ENCODE data around the gene ENAM. TPM values are rescaled to one million over a fixed set of nuclear protein-coding genes. Genes with fewer than 3 reads are reported as not detected.

ENAM gene
- total and polyA plus RNA-seq, 2 of the 8 experiments (the other 6 are each of a cell fraction or from before 2014, with no cell fraction given): not detected

GRCh38 chr4:70627620-70628019 is 924 bp upstream of the ENAM start:
- POLR2A ChIA-PET (ENCODE audit: partially characterized antibody): no interaction called here
- FAIRE-seq: no peak
- no peak overlapping the region for H2AFZ ChIP-seq (ENCODE audit: low read length)

More at GRCh38 chr4:70627620-70628019, 924 bp upstream of the ENAM start:
- H2AK5ac ChIP-seq (ENCODE audit: low read depth, low read length): no peak overlapping the region
- H3K9me3 ChIP-seq (ENCODE audit: insufficient read depth in 2 of 2, low read depth in 1 of 2, low read length in 1 of 2): no peaks in the 10 kb centered on the region
- no peak overlapping the region for H4K91ac ChIP-seq (replicated peaks; ENCODE audit: insufficient read length, low read length)
- H4K5ac ChIP-seq (ENCODE audit: insufficient read length, low read depth, low read length): no peak overlapping the region
- no peak overlapping the region for H3K18ac ChIP-seq (ENCODE audit: extremely low read depth, low read length)
- no peaks in the 10 kb centered on the region for H4K20me1 ChIP-seq (replicated peaks in 1 of 2; ENCODE audit: control insufficient read depth in 1 of 2, insufficient read depth in 2 of 2, low read length in 2 of 2)
- no peak overlapping the region for H3K27ac ChIP-seq (ENCODE audit: low read depth, low read length)
- H2BK12ac ChIP-seq (ENCODE audit: low read depth, low read length): no peak overlapping the region
- no peak overlapping the region for H3K23ac ChIP-seq (ENCODE audit: insufficient read length)
- H3K36me3 ChIP-seq (ENCODE audit: control insufficient read depth in 2 of 4, insufficient read depth in 4 of 4, low read length in 3 of 4): no peaks in the 10 kb centered on the region
- no peaks in the 10 kb centered on the region for H3K27me3 ChIP-seq (replicated peaks in 1 of 4; ENCODE audit: control insufficient read depth in 3 of 4, extremely low read depth in 1 of 4, insufficient read depth in 3 of 4, low read length in 3 of 4)
- CTCF ChIA-PET (ENCODE audit: partially characterized antibody): interaction anchor here (0.8 kb wide), 1 partner anchor 12 kb away, joined by 3 read pairs; no protein-coding TSS in a partner anchor
- H3K56ac ChIP-seq (replicated peaks; ENCODE audit: insufficient read length, low read depth, low read length): no peak overlapping the region
- no peak overlapping the region for H2BK20ac ChIP-seq (ENCODE audit: low read length)
- H4K8ac ChIP-seq (ENCODE audit: extremely low read depth, insufficient read depth, low read length): no peak overlapping the region
- TF ChIP-seq BCL11A (IDR thresholded peaks at IDR 0.05; ENCODE audit: low read depth in 2 of 2, low read length in 2 of 2): no peak
- TF ChIP-seq CBX8 (IDR thresholded peaks at IDR 0.05; ENCODE audit: borderline replicate concordance, low read depth, low read length): no peak
- H3K79me2 ChIP-seq (ENCODE audit: control insufficient read depth in 1 of 2, insufficient read depth in 2 of 2, low read length in 2 of 2): no peaks in the 10 kb centered on the region
- H3K4me3 ChIP-seq (ENCODE audit: extremely low read depth in 1 of 4, insufficient read depth in 2 of 4, low read depth in 3 of 4, low read length in 4 of 4): no peak overlapping the region
- no peak overlapping the region for H2BK120ac ChIP-seq (replicated peaks; ENCODE audit: low read depth, low read length)
- H3K4me2 ChIP-seq (ENCODE audit: insufficient read depth in 1 of 2, low read depth in 2 of 2, low read length in 2 of 2): no peak overlapping the region
- H2BK5ac ChIP-seq (ENCODE audit: low read depth, low read length): no peak overlapping the region
- no peak overlapping the region for H3K9ac ChIP-seq (replicated peaks in 1 of 4; ENCODE audit: extremely low read depth in 1 of 4, low read depth in 3 of 4, low read length in 3 of 4)
- WGBS, 2 experiments (ENCODE audit: extremely low coverage in 1 of 2, insufficient coverage in 1 of 2, insufficient read length in 1 of 2, insufficient replicate concordance in 2 of 2, low coverage in 1 of 2, low lambda C conversion rate in 2 of 2, missing lambda C conversion rate in 1 of 2): 95% methylated on average over 1 of the region's 1 CpG; no CpG with 5 or more reads in 1 of the 2 experiments
- H3K14ac ChIP-seq (ENCODE audit: insufficient read length): no peak overlapping the region
- H3K79me1 ChIP-seq (ENCODE audit: low read depth, low read length): no peaks in the 10 kb centered on the region
- no peak overlapping the region for H2BK15ac ChIP-seq (ENCODE audit: low read length)
- DNase-seq (ENCODE audit: low read depth in 1 of 2, low spot score in 2 of 2): no peak
- H3K4ac ChIP-seq (replicated peaks; ENCODE audit: insufficient read length, low read depth, low read length): no peak overlapping the region
- no peaks in the 10 kb centered on the region for H3K4me1 ChIP-seq (replicated peaks in 1 of 4; ENCODE audit: control insufficient read depth in 3 of 4, insufficient read depth in 4 of 4, low read length in 3 of 4)
- H3K23me2 ChIP-seq (ENCODE audit: low read depth, low read length): no peaks in the 10 kb centered on the region

Measured in H1 (cell line).